HG03097 (cell line): ENCODE measurements around the gene ZDHHC11B.
"Not testable (repeated sequence)": the region's sequence is repeated elsewhere in the genome, so short reads cannot be mapped to it uniquely, and the experiment has no call there.

Source experiments
- ATAC-seq: cut with Tn5 transposase; IDR thresholded peaks from one replicate; pipeline ENCODE4 v1.9.1; 2021; ENCODE audit not compliant: unreplicated experiment, low FRiP score

Gene ZDHHC11B

GRCh38 chr5:771087-771781 lies 13.3 kb downstream of the ZDHHC11B start:
- not testable (repeated sequence) for ATAC-seq

- ATAC-seq: not testable (repeated sequence)
Observed at GRCh38 chr5:770585-770984, 13.9 kb downstream of the ZDHHC11B start.

- not testable (repeated sequence) for ATAC-seq
Observed at GRCh38 chr5:769485-770145, 14.9 kb downstream of the ZDHHC11B start.

- no peak for ATAC-seq
Observed at GRCh38 chr5:766666-767431, 17.7 kb downstream of the ZDHHC11B start.

- no peak for ATAC-seq
Observed at GRCh38 chr5:765948-766631, 18.4 kb downstream of the ZDHHC11B start.

GRCh38 chr5:763998-764781 lies 20.3 kb downstream of the ZDHHC11B start:
- no peak for ATAC-seq

- no peak for ATAC-seq
Observed at GRCh38 chr5:763397-763796, 21.1 kb downstream of the ZDHHC11B start.

GRCh38 chr5:762996-763395 lies 21.5 kb downstream of the ZDHHC11B start:
- not testable (repeated sequence) for ATAC-seq

GRCh38 chr5:761854-762710 lies 22.4 kb downstream of the ZDHHC11B start:
- ATAC-seq: no peak

GRCh38 chr5:761059-761771 lies 23.3 kb downstream of the ZDHHC11B start:
- ATAC-seq: no peak

GRCh38 chr5:760363-761058 lies 24.0 kb downstream of the ZDHHC11B start:
- no peak for ATAC-seq

- ATAC-seq: no peak
Observed at GRCh38 chr5:759781-760362, 24.7 kb downstream of the ZDHHC11B start.

GRCh38 chr5:759111-759751 lies 25.3 kb downstream of the ZDHHC11B start:
- ATAC-seq: no peak

- no peak for ATAC-seq
Observed at GRCh38 chr5:758698-759053, 25.9 kb downstream of the ZDHHC11B start.

- ATAC-seq: no peak
Observed at GRCh38 chr5:757931-758697, 26.4 kb downstream of the ZDHHC11B start.

GRCh38 chr5:757346-757930 lies 27.1 kb downstream of the ZDHHC11B start:
- no peak for ATAC-seq
